ENCODE measurements around the gene MEX3D.

DNA sequence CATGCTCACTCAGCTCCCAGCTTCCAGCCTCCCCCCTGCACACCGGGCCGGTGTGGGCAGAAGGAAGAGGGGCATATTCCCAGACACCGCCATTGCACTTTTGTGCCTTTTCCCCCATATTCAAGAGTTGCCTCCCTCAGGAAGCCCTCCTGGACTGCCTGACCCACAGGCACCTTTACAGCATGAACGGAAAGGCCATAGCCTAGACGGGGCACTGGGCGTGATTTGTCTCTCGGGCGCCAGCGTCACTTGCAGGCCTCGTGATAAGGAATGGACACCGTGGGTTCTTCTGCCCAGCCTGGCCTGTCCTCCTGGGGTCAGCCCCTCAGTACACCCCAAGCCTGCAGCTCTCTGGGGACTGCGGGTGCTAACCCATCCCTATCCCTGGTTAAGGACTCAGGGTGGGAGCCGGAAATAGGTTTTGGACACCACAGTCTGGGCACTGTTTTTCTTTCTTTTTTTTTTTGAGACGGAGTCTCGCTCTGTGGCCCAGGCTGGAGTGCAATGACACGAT is 38.1 kb upstream of the MEX3D start:
- TF ChIP-seq POLR2A (IDR thresholded peaks at IDR 0.05) = no peak
- TF ChIP-seq, protein P1, sequence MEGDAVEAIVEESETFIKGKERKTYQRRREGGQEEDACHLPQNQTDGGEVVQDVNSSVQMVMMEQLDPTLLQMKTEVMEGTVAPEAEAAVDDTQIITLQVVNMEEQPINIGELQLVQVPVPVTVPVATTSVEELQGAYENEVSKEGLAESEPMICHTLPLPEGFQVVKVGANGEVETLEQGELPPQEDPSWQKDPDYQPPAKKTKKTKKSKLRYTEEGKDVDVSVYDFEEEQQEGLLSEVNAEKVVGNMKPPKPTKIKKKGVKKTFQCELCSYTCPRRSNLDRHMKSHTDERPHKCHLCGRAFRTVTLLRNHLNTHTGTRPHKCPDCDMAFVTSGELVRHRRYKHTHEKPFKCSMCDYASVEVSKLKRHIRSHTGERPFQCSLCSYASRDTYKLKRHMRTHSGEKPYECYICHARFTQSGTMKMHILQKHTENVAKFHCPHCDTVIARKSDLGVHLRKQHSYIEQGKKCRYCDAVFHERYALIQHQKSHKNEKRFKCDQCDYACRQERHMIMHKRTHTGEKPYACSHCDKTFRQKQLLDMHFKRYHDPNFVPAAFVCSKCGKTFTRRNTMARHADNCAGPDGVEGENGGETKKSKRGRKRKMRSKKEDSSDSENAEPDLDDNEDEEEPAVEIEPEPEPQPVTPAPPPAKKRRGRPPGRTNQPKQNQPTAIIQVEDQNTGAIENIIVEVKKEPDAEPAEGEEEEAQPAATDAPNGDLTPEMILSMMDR (IDR thresholded peaks at IDR 0.05) = no peak
